WTC11 (cell line): ENCODE data around the gene TTC28.

ENCODE experiments used
- ATF1 ChIP-seq: sonication (generic); formaldehyde crosslinking; IDR thresholded peaks from 2 replicates; pipeline ENCODE4 v1.8.1; 2023; ENCODE audit warnings: mild to moderate bottlenecking, moderate library complexity, missing genetic modification reagents
- ATF6 ChIP-seq: sonication (generic); formaldehyde crosslinking; IDR thresholded peaks from 2 replicates; pipeline ENCODE4 v1.8.1; 2023; ENCODE audit warnings: mild to moderate bottlenecking, missing genetic modification reagents
- CTCF ChIP-seq: fragments of 200-600 bp; IDR thresholded peaks from 2 replicates; pipeline ENCODE4 v1.8.0; 2022; ENCODE audit warnings: antibody characterized with exemption
- ZNF281 ChIP-seq: sonication (generic); formaldehyde crosslinking; IDR thresholded peaks from 2 replicates; pipeline ENCODE4 v1.8.0; 2023; ENCODE audit warnings: mild to moderate bottlenecking, missing genetic modification reagents
- ZNF532 ChIP-seq: fragments of 250-450 bp; sonication (Bioruptor Pico); IDR thresholded peaks from 2 replicates; pipeline ENCODE4 v1.9.0; 2021; ENCODE audit warnings: mild to moderate bottlenecking, borderline replicate concordance

GRCh38 chr22:28179392-28179791 is 500.2 kb downstream of the TTC28 start:
- TF ChIP-seq CTCF (no peak), ZNF281 (CRISPR knock-in tag) (no peak), ATF1 (no peak), ZNF532 (CRISPR knock-in tag) (no peak), ATF6 (CRISPR knock-in tag) (no peak)
